ENCODE results near the gene PCGF6.

DNA sequence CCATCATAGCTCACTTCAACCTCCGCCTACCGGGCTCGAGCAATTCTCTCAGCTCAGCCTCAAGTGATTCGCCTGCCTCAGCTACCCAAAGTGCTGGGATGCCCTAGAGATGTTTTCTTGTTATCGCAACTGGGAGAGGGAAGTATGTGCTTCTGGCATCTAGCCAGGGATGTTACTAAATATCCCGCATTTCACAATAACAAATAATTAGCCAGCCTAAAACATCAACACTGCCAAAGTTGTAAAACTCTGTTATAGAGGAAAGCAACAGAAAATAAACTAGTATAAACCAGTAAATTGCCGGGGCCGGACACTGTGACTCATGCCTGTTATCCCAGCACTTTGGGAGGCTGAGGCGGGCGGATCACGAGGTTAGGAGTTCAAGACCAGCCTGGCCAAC is 66.8 kb downstream of the PCGF6 start:
- no peak for TF ChIP-seq POLR2A (IDR thresholded peaks at IDR 0.05; ENCODE audit: low read length)
- TF ChIP-seq GATA1 (IDR thresholded peaks at IDR 0.05; ENCODE audit: low read depth, low read length): no peak
